Mesenchymal stem cell (in vitro differentiated cells and primary cell): ENCODE data around the gene SLC1A7.
A peak's percentile ranks its signal among the peaks of the same experiment; 100 is the strongest.

ENCODE experiments used
- DNase-seq: peaks from one replicate; pipeline ENCODE4 v3.0.0-alpha.2; 2013
- H2AFZ ChIP-seq: one replicate; pipeline ENCODE4 v1.6.1; 2013; ENCODE audit warnings: low read depth, mild to moderate bottlenecking, control low read depth, inconsistent platforms, low read length, moderate library complexity
- H2AK5ac ChIP-seq: 2 replicates; pipeline ENCODE4 v1.6.1; 2013; ENCODE audit warnings: low read length, moderate library complexity, mild to moderate bottlenecking, inconsistent platforms; ENCODE audit not compliant: severe bottlenecking
- H2BK120ac ChIP-seq: one replicate; pipeline ENCODE4 v1.6.1; 2013; ENCODE audit warnings: low read depth, mild to moderate bottlenecking, inconsistent platforms, low read length, moderate library complexity
- H2BK12ac ChIP-seq, 2 experiments: one replicate each; pipeline ENCODE4 v1.6.1; 2013; ENCODE audit warnings: inconsistent platforms in 2 of 2, low read length in 2 of 2, mild to moderate bottlenecking in 2 of 2, moderate library complexity in 2 of 2, control low read depth in 1 of 2
- H2BK15ac ChIP-seq: one replicate; pipeline ENCODE4 v1.6.1; 2013; ENCODE audit warnings: mild to moderate bottlenecking, low read depth, inconsistent platforms; ENCODE audit not compliant: poor library complexity, severe bottlenecking
- H2BK5ac ChIP-seq: 2 replicates; pipeline ENCODE4 v1.6.1; 2013; ENCODE audit warnings: low read depth, mild to moderate bottlenecking, low read length, control low read depth, inconsistent platforms; ENCODE audit not compliant: poor library complexity, severe bottlenecking
- H3K14ac ChIP-seq, 2 experiments: one replicate each; pipeline ENCODE4 v1.6.1; 2013; ENCODE audit warnings: inconsistent platforms in 2 of 2, low read length in 2 of 2, control low read depth in 1 of 2, mild to moderate bottlenecking in 1 of 2, moderate library complexity in 1 of 2
- H3K18ac ChIP-seq, 2 experiments: one replicate each; pipeline ENCODE4 v1.6.1; 2013; ENCODE audit warnings: inconsistent platforms in 2 of 2, low read length in 2 of 2, control low read depth in 1 of 2, low read depth in 1 of 2, mild to moderate bottlenecking in 1 of 2
- H3K23ac ChIP-seq, 2 experiments: one replicate each; pipeline ENCODE4 v1.6.1; 2013; ENCODE audit warnings: inconsistent platforms in 2 of 2, low read length in 2 of 2, mild to moderate bottlenecking in 2 of 2, moderate library complexity in 2 of 2, control low read depth in 1 of 2
- H3K27ac ChIP-seq: 2 replicates; pipeline ENCODE4 v1.5.1; 2013; ENCODE audit warnings: mild to moderate bottlenecking, moderate library complexity, low read length, control low read depth, inconsistent platforms; ENCODE audit not compliant: poor library complexity, severe bottlenecking
- H3K27me3 ChIP-seq, 2 experiments: 2 replicates each; pipeline versions ENCODE4 v1.6.1 to v1.7.0; 2013; ENCODE audit warnings: low read length in 2 of 2, mild to moderate bottlenecking in 2 of 2, moderate library complexity in 2 of 2, control low read depth in 1 of 2, inconsistent platforms in 1 of 2; ENCODE audit not compliant: control insufficient read depth in 1 of 2, insufficient read depth in 1 of 2
- H3K36me3 ChIP-seq, 2 experiments: 2 replicates each; pipeline versions ENCODE4 v1.6.1 to v1.7.0; 2013; ENCODE audit warnings: low read length in 2 of 2, control low read depth in 1 of 2, inconsistent platforms in 1 of 2, low read depth in 1 of 2, mild to moderate bottlenecking in 1 of 2; ENCODE audit not compliant: insufficient read depth in 2 of 2, control insufficient read depth in 1 of 2
- H3K4ac ChIP-seq, 2 experiments: one replicate each; pipeline ENCODE4 v1.6.1; 2013; ENCODE audit warnings: inconsistent platforms in 2 of 2, low read length in 2 of 2, mild to moderate bottlenecking in 2 of 2, moderate library complexity in 2 of 2, control low read depth in 1 of 2, low read depth in 1 of 2
- H3K4me1 ChIP-seq: 2 replicates; pipeline ENCODE4 v1.6.1; 2013; ENCODE audit warnings: low read depth, low read length, control low read depth; ENCODE audit not compliant: control insufficient read depth, insufficient read depth
- H3K4me2 ChIP-seq: 2 replicates; pipeline ENCODE4 v1.6.1; 2013; ENCODE audit warnings: low read length, mild to moderate bottlenecking, inconsistent platforms; ENCODE audit not compliant: poor library complexity, severe bottlenecking
- H3K4me3 ChIP-seq, 2 experiments: 2 replicates each; pipeline versions ENCODE4 v1.5.1 to v1.7.0; 2013; ENCODE audit warnings: low read length in 2 of 2, mild to moderate bottlenecking in 2 of 2, control low read depth in 1 of 2, low read depth in 1 of 2; ENCODE audit not compliant: insufficient read depth in 1 of 2
- H3K79me1 ChIP-seq: replicated peaks from 2 replicates; pipeline ENCODE4 v1.6.1; 2013; ENCODE audit warnings: mild to moderate bottlenecking, control low read depth, low read length, inconsistent platforms; ENCODE audit not compliant: poor library complexity, severe bottlenecking
- H3K9ac ChIP-seq: 2 replicates; pipeline ENCODE4 v1.7.0; 2013; ENCODE audit warnings: mild to moderate bottlenecking, low read length, moderate library complexity
- H3K9me3 ChIP-seq: 2 replicates; pipeline ENCODE4 v1.7.0; 2013; ENCODE audit warnings: mild to moderate bottlenecking, low read length; ENCODE audit not compliant: control insufficient read depth
- H4K8ac ChIP-seq: one replicate; pipeline ENCODE4 v1.6.1; 2013; ENCODE audit warnings: inconsistent platforms, mild to moderate bottlenecking, low read length, moderate library complexity
- H4K91ac ChIP-seq: one replicate; pipeline ENCODE4 v1.6.1; 2013; ENCODE audit warnings: mild to moderate bottlenecking, low read length, inconsistent platforms
- WGBS: methylation state at CpG from one replicate; pipeline ENCODE4 v1.1.7; 2013; ENCODE audit warnings: mixed read lengths; 5-methylcytosine and 5-hydroxymethylcytosine counted together

The SLC1A7 gene

GRCh38 chr1:53155945-53156344 lies 13.5 kb upstream of the SLC1A7 start:
- no peak overlapping the region for H2BK15ac ChIP-seq
- H4K91ac ChIP-seq: no peak overlapping the region
- no peak overlapping the region for H3K4me2 ChIP-seq
- no peak overlapping the region for H2BK5ac ChIP-seq
- H3K4me3 ChIP-seq: no peak overlapping the region
- H3K27ac ChIP-seq: no peak overlapping the region
- H2BK12ac ChIP-seq: no peak overlapping the region
- H3K27me3 ChIP-seq: no peaks in the 10 kb centered on the region
- 95% methylated on average over 7 of the region's 7 CpGs for WGBS
- peaks cover 3% of the 10 kb centered on the region for H3K4me1 ChIP-seq
- no peak overlapping the region for H2BK120ac ChIP-seq
- peak overlapping the region in 1 of 2 experiments; percentile 39 for H3K4ac ChIP-seq
- H2AK5ac ChIP-seq: no peak overlapping the region
- H3K14ac ChIP-seq: no peak overlapping the region
- no peak overlapping the region for H3K23ac ChIP-seq
- H3K18ac ChIP-seq: no peak overlapping the region
- DNase-seq: no peak
- no peaks in the 10 kb centered on the region for H3K9me3 ChIP-seq
- no peak overlapping the region for H3K9ac ChIP-seq
- no peaks in the 10 kb centered on the region for H3K79me1 ChIP-seq
- no peak overlapping the region for H4K8ac ChIP-seq
- no peaks in the 10 kb centered on the region for H3K36me3 ChIP-seq
- no peak overlapping the region for H2AFZ ChIP-seq

GRCh38 chr1:53155534-53155933 lies 13.1 kb upstream of the SLC1A7 start:
- Histone ChIP-seq H2BK12ac (no peak overlapping the region), H3K36me3 (no peaks in the 10 kb centered on the region), H4K8ac (no peak overlapping the region), H3K18ac (no peak overlapping the region), H3K23ac (no peak overlapping the region), H3K4me3 (no peak overlapping the region), H2AFZ (no peak overlapping the region), H3K27me3 (no peaks in the 10 kb centered on the region), H4K91ac (no peak overlapping the region), H3K14ac (no peak overlapping the region), H3K79me1 (no peaks in the 10 kb centered on the region), H3K9me3 (no peaks in the 10 kb centered on the region), H2BK5ac (no peak overlapping the region), H3K27ac (no peak overlapping the region), H2AK5ac (no peak overlapping the region), H3K4me2 (no peak overlapping the region), H3K4me1 (peaks cover 1% of the 10 kb centered on the region), H2BK15ac (no peak overlapping the region), H2BK120ac (no peak overlapping the region), H3K4ac (peak overlapping the region in 1 of 2 experiments; percentile 39), H3K9ac (no peak overlapping the region)
- no peak for DNase-seq
- 93% methylated on average over 1 of the region's 1 CpG for WGBS

DNA sequence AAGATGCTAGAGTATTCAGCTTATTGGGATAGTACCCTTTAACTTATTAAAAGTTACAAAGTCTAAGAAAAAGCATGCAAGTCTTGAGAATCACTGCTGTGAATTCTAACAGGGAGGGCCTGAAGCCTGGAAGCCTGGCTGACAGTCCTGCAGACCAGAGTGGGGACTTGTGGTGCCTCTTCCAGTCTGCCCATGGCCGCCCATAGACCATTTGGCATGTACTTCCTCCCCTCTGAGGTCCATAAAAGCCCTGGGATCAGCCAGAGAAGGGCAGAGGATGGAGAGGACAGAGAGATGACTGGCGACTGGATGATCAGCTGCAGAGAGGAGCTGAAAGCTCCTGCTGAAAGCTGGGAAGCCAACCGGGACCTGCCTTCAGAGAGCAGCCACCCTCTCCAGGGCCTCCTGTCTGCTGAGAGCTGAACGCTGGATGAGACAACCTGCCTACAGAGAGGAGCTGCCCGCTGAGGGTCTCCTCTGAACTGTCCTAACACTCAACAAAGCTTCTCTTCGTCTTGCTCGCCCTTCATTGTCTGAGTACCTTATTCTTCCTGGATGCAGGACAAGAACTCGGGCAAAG lies 12.5 kb upstream of the SLC1A7 start:
- Histone ChIP-seq H3K23ac (no peak overlapping the region), H3K4me1 (peaks cover 1% of the 10 kb centered on the region), H3K4me3 (no peak overlapping the region), H3K9ac (no peak overlapping the region), H3K27ac (no peak overlapping the region), H2AK5ac (no peak overlapping the region), H3K18ac (peak overlapping the region in 1 of 2 experiments; percentile 28), H3K4ac (no peak overlapping the region), H3K79me1 (no peaks in the 10 kb centered on the region), H3K14ac (no peak overlapping the region), H4K8ac (no peak overlapping the region), H4K91ac (no peak overlapping the region), H2BK120ac (no peak overlapping the region), H2BK5ac (no peak overlapping the region), H2BK15ac (no peak overlapping the region), H2BK12ac (peak overlapping the region in 1 of 2 experiments; percentile 59), H3K27me3 (no peaks in the 10 kb centered on the region), H3K36me3 (no peaks in the 10 kb centered on the region), H2AFZ (peak overlapping the region; percentile 62), H3K4me2 (no peak overlapping the region), H3K9me3 (no peaks in the 10 kb centered on the region)
- no peak for DNase-seq
- 93% methylated on average over 8 of the region's 8 CpGs for WGBS

GRCh38 chr1:53153752-53154151 lies 11.3 kb upstream of the SLC1A7 start:
- Histone ChIP-seq H3K27ac (no peak overlapping the region), H3K27me3 (no peaks in the 10 kb centered on the region), H3K4me1 (peaks cover 1% of the 10 kb centered on the region), H2BK120ac (no peak overlapping the region), H2AFZ (no peak overlapping the region), H3K18ac (no peak overlapping the region), H3K14ac (no peak overlapping the region), H3K9ac (no peak overlapping the region), H3K4me2 (no peak overlapping the region), H2AK5ac (no peak overlapping the region), H3K4ac (no peak overlapping the region), H4K91ac (no peak overlapping the region), H3K4me3 (no peak overlapping the region), H2BK5ac (no peak overlapping the region), H3K79me1 (no peaks in the 10 kb centered on the region), H2BK12ac (no peak overlapping the region), H4K8ac (no peak overlapping the region), H3K23ac (no peak overlapping the region), H3K36me3 (no peaks in the 10 kb centered on the region), H2BK15ac (no peak overlapping the region), H3K9me3 (no peaks in the 10 kb centered on the region)
- WGBS: 79% methylated on average over 3 of the region's 3 CpGs
- no peak for DNase-seq
